Activated T-cell treated with anti-CD3 and anti-CD28 coated beads, Interleukin-2, amount 50 U/mL, for 24 hours (primary cell): ENCODE data around the gene CEP350.

Experiments used
- DNase-seq: peaks from one replicate; pipeline ENCODE4 v3.0.0-alpha.2; 2020
- H3K27ac Mint-ChIP-seq: 2 replicates; pipeline ENCODE4 v1.8.0; 2020; ENCODE audit warnings: mild to moderate bottlenecking, mixed read lengths
- H3K27me3 Mint-ChIP-seq: 2 replicates; pipeline ENCODE4 v1.8.0; 2020; ENCODE audit warnings: mixed read lengths
- H3K36me3 Mint-ChIP-seq: 2 replicates; pipeline ENCODE4 v1.8.0; 2020; ENCODE audit warnings: low read depth, mixed read lengths
- H3K4me1 Mint-ChIP-seq: 2 replicates; pipeline ENCODE4 v1.8.0; 2020; ENCODE audit warnings: low read depth, mixed read lengths
- H3K4me3 Mint-ChIP-seq: 2 replicates; pipeline ENCODE4 v1.8.0; 2020; ENCODE audit warnings: mild to moderate bottlenecking, moderate library complexity, mixed read lengths
- H3K9me3 Mint-ChIP-seq: 2 replicates; pipeline ENCODE4 v1.8.0; 2020; ENCODE audit warnings: mixed read lengths

The CEP350 gene, protein sequence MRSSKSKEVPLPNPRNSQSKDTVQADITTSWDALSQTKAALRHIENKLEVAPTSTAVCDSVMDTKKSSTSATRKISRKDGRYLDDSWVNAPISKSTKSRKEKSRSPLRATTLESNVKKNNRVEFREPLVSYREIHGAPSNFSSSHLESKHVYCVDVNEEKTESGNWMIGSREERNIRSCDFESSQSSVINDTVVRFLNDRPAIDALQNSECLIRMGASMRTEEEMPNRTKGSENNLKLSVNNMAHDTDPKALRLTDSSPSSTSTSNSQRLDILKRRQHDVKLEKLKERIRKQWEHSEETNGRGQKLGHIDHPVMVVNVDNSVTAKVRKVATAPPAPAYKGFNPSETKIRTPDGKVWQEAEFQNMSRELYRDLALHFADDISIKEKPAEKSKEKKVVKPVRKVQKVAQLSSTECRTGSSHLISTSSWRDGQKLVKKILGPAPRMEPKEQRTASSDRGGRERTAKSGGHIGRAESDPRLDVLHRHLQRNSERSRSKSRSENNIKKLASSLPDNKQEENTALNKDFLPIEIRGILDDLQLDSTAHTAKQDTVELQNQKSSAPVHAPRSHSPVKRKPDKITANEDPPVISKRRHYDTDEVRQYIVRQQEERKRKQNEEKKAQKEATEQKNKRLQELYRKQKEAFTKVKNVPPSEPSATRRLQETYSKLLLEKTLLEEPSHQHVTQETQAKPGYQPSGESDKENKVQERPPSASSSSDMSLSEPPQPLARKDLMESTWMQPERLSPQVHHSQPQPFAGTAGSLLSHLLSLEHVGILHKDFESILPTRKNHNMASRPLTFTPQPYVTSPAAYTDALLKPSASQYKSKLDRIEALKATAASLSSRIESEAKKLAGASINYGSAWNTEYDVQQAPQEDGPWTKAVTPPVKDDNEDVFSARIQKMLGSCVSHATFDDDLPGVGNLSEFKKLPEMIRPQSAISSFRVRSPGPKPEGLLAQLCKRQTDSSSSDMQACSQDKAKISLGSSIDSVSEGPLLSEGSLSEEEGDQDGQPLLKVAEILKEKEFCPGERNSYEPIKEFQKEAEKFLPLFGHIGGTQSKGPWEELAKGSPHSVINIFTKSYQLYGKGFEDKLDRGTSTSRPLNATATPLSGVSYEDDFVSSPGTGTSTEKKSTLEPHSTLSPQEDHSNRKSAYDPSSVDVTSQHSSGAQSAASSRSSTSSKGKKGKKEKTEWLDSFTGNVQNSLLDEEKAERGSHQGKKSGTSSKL (N-terminal part only)

DNA sequence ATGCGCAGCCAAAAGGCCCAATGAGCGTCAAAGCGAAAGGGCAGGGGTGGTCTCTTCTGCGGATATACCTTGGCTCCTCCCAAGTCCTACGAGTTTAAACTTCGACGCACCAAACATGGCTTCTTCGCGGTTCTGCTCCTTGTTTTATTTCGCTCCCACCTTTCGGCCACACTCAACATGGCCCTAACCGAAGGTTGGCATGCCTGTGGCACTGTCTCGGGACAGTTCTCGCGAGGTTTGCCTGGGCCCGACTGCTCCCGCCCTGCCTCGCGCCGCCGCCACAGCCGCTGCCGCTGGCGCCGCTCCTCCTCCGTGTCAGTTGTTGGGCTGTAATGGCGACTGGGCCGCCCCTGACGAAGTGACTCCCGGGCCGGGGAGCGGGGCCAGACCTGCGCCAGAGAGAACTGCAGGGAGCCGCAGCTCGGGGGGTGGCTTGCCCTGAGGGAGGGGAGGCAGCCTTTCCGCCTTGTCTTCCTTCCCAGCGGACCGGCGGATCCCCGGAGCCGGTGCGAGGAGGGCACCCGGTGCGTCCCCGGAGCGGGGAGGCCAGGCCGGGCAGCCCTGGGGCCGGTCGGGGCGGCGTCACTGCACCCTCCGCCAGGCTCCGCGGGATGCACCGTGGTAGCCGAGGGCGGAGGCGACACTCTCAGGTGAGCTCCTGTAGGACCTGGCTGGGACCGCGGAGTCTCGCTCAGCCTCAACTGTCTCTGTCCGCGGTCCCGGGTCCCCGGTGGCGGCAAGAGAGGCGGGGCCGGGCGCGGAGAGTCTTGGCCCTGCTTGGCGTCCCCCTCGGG lies at the start of gene CEP350:
Gene CEP350, plus strand, starts transcription at position 318 of the 794 bp plus-strand sequence. CDS start 31,372 bp downstream, outside the sequence.
- no peaks in the 10 kb centered on the region for H3K9me3 Mint-ChIP-seq
- H3K27me3 Mint-ChIP-seq = no peaks in the 10 kb centered on the region
- H3K4me3 Mint-ChIP-seq = peak within 1 kb of the TSS; percentile 91
- H3K36me3 Mint-ChIP-seq = peaks cover 9% of the 10 kb centered on the region
- H3K4me1 Mint-ChIP-seq = peaks cover 61% of the 10 kb centered on the region
- H3K27ac Mint-ChIP-seq = peak within 1 kb of the TSS; percentile 94
- DNase-seq = peak; percentile 96

DNA sequence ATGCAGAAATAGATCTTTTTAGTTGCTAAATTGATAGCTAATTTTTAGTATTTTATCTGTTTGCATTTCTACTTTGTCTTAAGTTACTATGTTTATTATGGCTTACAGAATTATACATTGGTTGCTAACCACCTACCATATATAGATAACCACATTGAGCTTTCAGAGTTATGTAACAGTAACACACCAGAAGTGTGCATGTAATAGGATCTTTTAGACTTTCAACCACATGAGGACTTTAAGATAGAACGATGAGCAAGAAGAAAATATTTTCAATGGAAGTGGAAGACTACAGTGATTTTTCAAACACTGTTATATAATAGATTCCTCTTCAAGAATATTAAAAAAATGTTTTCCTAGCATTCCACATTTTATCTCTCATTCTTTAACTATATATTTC lies 43.7 kb upstream of the CEP350 start:
- Mint-ChIP-seq H3K36me3 (peaks cover 80% of the 10 kb centered on the region), H3K4me1 (peaks cover 5% of the 10 kb centered on the region), H3K9me3 (no peaks in the 10 kb centered on the region), H3K27ac (no peak overlapping the region), H3K27me3 (no peaks in the 10 kb centered on the region), H3K4me3 (no peak overlapping the region)
- DNase-seq = no peak

DNA sequence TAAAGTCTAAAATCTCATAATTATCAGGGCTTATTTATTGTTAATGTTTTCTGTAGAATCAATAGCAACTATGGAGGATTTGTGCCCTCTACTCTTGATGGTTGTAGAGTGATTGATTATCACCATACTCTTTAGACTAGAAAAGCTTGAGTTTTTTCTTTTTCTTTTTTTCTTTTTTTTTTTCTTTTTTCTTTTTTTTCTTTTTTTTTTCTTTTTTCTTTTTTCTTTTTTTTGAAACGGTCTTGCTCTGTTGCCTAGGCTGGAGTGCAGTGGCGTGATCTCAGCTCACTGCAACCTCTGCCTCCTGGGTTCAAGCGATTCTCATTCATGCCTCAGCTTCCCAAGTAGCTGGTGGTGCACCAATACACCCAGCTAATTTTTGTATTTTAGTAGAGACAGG lies 42.8 kb upstream of the CEP350 start:
- Mint-ChIP-seq H3K27me3 (no peaks in the 10 kb centered on the region), H3K27ac (no peak overlapping the region), H3K36me3 (peaks cover 80% of the 10 kb centered on the region)

DNA sequence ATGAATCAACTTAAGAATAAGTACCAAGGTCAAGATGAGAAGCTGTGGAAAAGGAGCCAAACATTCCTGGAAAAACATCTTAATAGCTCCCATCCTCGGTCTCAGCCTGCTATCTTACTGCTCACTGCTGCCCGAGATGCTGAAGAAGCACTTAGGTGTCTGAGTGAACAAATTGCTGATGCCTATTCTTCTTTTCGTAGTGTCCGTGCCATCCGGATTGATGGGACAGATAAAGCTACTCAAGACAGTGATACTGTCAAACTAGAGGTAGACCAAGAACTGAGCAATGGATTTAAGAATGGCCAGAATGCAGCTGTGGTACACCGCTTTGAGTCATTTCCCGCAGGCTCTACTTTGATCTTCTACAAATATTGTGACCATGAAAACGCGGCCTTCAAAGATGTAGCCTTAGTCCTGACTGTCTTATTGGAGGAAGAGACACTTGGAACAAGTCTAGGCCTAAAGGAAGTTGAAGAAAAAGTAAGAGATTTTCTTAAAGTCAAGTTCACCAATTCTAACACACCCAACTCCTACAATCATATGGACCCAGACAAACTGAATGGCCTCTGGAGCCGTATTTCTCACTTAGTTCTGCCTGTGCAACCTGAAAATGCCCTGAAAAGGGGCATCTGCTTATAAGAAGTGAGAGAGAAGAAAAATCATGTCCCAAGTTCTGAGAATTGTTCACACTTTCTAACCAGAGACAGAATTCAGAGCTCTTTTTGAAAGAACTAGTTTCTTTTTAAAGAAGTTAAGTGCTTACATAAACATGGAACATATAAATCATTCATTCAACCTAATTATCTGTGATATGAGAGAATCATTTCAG lies 36.8 kb upstream of the CEP350 start:
- peak overlapping the region; percentile 78 for H3K27ac Mint-ChIP-seq
- H3K4me3 Mint-ChIP-seq = no peak overlapping the region
- H3K9me3 Mint-ChIP-seq = no peaks in the 10 kb centered on the region
- peaks cover 15% of the 10 kb centered on the region for H3K4me1 Mint-ChIP-seq
- DNase-seq = no peak
- no peaks in the 10 kb centered on the region for H3K27me3 Mint-ChIP-seq
- H3K36me3 Mint-ChIP-seq = peaks cover 84% of the 10 kb centered on the region

More for the DNA sequence above, 42.8 kb upstream of the CEP350 start:
- no peaks in the 10 kb centered on the region for H3K9me3 Mint-ChIP-seq
- H3K4me1 Mint-ChIP-seq = peaks cover 5% of the 10 kb centered on the region
- no peak for DNase-seq
- H3K4me3 Mint-ChIP-seq = no peak overlapping the region

DNA sequence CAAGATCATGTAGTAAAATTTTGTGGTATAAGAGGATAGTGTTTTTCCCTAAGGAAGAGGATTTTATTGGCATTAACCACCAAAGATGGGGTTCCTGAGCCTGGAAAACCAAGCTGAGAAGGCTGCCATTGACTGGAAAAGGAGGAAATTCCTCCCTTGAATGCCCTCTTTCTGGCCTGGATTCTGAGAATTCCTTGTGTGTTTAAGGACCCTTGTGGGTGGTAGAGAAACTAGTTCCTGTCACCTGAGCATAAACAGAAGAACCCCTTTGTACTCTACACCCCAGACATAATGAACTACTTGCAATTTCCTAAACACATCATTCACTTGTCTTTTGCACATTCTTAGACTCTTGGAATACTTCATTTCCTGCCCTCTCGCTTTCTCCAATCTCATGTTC lies 33.1 kb upstream of the CEP350 start:
- H3K27me3 Mint-ChIP-seq = no peaks in the 10 kb centered on the region
- H3K9me3 Mint-ChIP-seq = no peaks in the 10 kb centered on the region
- peaks cover 52% of the 10 kb centered on the region for H3K36me3 Mint-ChIP-seq
- H3K27ac Mint-ChIP-seq = no peak overlapping the region
- H3K4me1 Mint-ChIP-seq = peaks cover 15% of the 10 kb centered on the region
- no peak overlapping the region for H3K4me3 Mint-ChIP-seq
- DNase-seq = no peak

DNA sequence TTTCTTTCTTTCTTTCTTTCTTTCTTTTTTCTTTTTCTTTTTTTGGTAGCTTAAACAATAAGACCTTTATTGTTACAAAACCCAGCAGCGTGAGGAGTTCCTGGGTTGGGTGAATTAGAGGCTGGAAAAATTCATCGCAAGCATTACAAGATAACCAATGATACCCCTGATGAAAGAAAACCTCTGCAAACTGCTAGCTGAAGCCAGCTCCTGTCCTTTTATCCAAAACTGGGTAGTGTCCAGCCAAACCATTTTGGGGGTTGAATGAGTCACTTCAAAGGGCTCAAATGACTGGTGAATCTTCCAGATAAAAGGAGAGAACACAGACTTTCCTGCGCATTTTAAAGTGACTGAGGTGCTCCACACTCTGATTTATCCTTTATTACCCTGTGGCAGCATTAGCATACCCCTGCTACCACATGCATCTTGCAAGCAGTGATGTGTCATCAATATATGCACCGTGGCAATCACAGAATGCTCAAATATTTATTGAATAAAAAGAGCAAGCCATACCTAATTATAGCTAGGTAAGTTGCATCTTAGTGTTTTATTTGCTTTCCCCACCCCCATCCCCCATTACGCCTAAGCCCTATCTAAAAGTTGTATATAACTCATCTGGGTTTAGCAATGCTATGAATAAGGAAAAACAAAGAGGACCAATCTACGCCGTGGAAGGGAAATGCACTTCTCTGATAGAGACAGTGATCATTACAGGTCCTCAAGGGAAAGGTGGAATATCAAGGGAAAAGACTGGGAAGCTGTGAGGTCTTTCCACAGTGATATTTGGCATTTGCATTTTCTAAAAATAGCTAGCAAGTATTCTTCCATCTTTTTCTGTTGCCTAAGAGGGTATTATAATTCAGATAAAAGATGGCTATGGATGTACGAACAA lies 32.4 kb upstream of the CEP350 start:
- Mint-ChIP-seq H3K27me3 (no peaks in the 10 kb centered on the region), H3K9me3 (no peaks in the 10 kb centered on the region), H3K36me3 (peaks cover 47% of the 10 kb centered on the region), H3K4me3 (no peak overlapping the region), H3K27ac (no peak overlapping the region), H3K4me1 (peaks cover 14% of the 10 kb centered on the region)
- DNase-seq = no peak

DNA sequence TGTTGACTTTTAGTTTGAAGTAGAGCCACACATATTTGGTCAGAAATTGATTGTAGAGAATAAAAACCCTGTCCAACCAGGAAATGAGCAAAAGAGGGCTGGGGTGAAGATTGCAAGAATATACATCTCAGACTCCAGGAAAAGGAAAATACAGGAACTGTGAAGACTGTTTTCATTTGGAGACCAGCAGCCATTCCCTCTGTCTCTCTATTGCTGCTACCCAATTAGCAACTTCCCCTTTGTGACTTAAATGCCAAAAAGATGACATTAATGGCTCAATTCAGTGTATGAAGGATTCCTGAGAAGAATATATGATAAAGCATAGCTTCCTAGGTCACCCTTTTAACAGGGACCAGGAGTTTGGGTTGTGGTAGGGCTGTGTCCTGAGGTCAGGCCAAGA lies 31.6 kb upstream of the CEP350 start:
- Mint-ChIP-seq H3K4me3 (no peak overlapping the region), H3K9me3 (no peaks in the 10 kb centered on the region), H3K4me1 (peaks cover 6% of the 10 kb centered on the region), H3K27ac (no peak overlapping the region), H3K27me3 (no peaks in the 10 kb centered on the region), H3K36me3 (peaks cover 39% of the 10 kb centered on the region)
- DNase-seq = no peak

DNA sequence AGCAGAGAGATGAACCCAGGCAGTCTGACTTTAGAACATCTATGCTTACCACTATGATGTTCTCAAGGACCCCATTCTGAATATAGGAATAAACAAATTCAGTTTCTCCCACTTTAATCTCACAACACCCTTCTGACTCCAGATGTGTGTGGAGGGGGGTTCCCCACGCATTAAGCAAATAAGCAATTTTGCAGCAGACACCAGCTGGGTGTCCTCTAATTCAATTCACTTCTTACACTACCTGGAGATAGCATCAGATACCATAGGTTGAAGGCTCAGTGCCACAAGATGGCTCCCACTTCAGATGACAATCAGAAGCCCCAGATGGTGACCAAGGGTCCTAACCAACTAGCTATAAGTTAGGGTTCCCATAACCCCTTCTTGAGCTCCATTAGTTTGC lies 30.3 kb upstream of the CEP350 start:
- Mint-ChIP-seq H3K4me1 (no peaks in the 10 kb centered on the region), H3K36me3 (peaks cover 27% of the 10 kb centered on the region), H3K27me3 (no peaks in the 10 kb centered on the region), H3K9me3 (no peaks in the 10 kb centered on the region), H3K4me3 (no peak overlapping the region), H3K27ac (no peak overlapping the region)
- DNase-seq = no peak

DNA sequence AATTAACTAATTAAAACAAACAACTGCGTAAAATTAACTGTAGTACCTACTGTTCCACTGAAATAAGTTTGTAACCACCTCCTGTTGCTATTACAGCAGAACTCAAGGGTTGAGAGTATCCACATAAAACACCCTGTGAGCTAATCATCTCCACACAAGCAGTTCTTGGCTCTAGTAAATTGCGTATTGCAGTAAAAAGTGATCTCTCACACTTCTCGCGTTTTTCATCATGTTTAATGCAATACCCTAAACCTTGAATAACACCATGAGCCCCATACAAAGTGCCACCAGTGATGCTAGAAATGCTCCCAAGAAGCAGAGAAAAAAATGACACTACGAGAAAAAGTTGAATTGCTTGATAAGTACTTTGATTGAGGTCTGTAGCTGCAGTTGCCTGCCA lies 29.3 kb upstream of the CEP350 start:
- H3K9me3 Mint-ChIP-seq = no peaks in the 10 kb centered on the region
- H3K4me3 Mint-ChIP-seq = no peak overlapping the region
- no peaks in the 10 kb centered on the region for H3K27me3 Mint-ChIP-seq
- DNase-seq = no peak
- H3K36me3 Mint-ChIP-seq = peaks cover 19% of the 10 kb centered on the region
- H3K4me1 Mint-ChIP-seq = no peaks in the 10 kb centered on the region
- no peak overlapping the region for H3K27ac Mint-ChIP-seq

DNA sequence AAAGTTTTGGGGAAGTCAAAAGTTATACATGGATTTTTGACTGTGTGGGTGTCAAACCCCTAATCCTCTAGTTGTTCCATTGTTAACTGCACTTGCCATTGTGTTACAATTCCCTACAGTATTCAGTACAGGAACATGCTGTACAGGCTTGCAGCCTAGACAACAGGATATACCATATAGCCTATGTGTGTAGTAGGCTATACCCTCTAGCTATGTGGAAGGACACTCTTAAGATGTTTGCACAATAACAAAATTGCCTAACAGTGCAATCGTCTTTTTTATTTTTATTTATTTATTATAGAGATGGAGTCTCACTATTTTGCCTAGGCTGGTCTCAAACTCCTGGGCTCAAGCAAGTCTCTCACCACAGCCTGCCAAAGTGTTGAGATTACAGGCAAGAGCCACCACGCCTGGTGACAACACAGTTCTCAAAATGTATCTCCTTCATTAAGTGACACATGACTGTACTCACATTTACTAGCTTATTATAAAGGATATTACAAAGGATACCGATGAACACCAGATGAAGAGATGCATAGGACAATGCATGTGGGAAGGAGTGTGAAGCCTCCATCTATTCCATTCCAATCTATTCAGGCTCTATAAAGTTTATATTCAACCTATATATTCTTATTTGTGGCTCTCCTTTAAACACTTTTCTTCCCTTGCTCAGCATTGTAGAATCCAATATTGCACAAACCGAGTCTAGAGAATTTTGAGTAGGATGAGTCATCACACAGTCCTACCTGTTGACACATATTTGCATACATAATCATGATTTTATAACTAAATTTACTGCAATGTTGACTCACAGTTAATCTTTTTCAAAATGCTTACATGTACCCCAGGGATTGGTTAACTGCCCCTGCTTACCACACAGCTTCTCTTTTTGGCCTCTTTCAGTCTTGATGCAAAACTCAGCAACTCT lies 28.4 kb upstream of the CEP350 start:
- H3K4me1 Mint-ChIP-seq = no peaks in the 10 kb centered on the region
- no peak overlapping the region for H3K4me3 Mint-ChIP-seq
- DNase-seq = no peak
- H3K27me3 Mint-ChIP-seq = no peaks in the 10 kb centered on the region
- H3K27ac Mint-ChIP-seq = no peak overlapping the region
- no peaks in the 10 kb centered on the region for H3K9me3 Mint-ChIP-seq
- peaks cover 12% of the 10 kb centered on the region for H3K36me3 Mint-ChIP-seq

DNA sequence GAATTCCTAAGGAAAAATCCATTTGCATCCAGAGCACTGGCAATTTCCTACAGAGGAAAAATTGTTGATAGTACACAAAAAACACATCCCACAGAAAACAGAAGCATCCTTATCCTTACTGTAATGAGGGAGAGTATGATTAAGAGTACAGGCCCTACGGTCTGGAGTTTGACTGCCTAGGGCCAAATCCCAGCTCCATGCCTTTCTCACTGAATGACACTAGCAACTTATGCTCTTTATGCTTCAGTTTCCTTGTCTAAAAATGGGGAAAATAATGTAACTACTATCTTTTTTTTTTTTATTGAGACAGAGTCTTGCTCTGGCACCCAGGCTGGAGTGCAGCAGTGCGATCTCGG lies 27.8 kb upstream of the CEP350 start:
- H3K4me1 Mint-ChIP-seq = no peaks in the 10 kb centered on the region
- H3K36me3 Mint-ChIP-seq = peaks cover 6% of the 10 kb centered on the region
- no peaks in the 10 kb centered on the region for H3K9me3 Mint-ChIP-seq
- DNase-seq = no peak
- H3K4me3 Mint-ChIP-seq = no peak overlapping the region
- H3K27ac Mint-ChIP-seq = no peak overlapping the region
- H3K27me3 Mint-ChIP-seq = no peaks in the 10 kb centered on the region
